ENCODE results near the gene CACFD1. TPM values are rescaled to one million over a fixed set of nuclear protein-coding genes. Genes with fewer than 3 reads are reported as not detected.

CACFD1 gene
- total RNA-seq, 1 donor from 2014 or later: 13.1 TPM

- no peaks in the 10 kb centered on the region for H3K4me1 Mint-ChIP-seq (ENCODE audit: low read depth, unreplicated experiment)
- peaks cover 36% of the 10 kb centered on the region for H4K20me1 ChIP-seq (ENCODE audit: insufficient read depth, low read length)
- H3K27ac Mint-ChIP-seq (ENCODE audit: unreplicated experiment): peak overlapping the region; percentile 86
- peak overlapping the region; percentile 37 for H2AFZ ChIP-seq (ENCODE audit: low read depth, low read length)
- no peak for TF ChIP-seq CTCF (IDR thresholded peaks at IDR 0.05; ENCODE audit: insufficient read depth, low read depth, low read length)
- H3K4me3 ChIP-seq (ENCODE audit: insufficient read depth, low read depth, low read length): peak overlapping the region; percentile 87
- no peaks in the 10 kb centered on the region for H3K9me3 Mint-ChIP-seq (ENCODE audit: unreplicated experiment)
- no peak for DNase-seq (ENCODE audit: low read depth)
- H3K36me3 ChIP-seq (ENCODE audit: insufficient read depth, low read length): no peaks in the 10 kb centered on the region
- H3K4me3 Mint-ChIP-seq (ENCODE audit: unreplicated experiment): peak overlapping the region; percentile 87
- H3K27me3 Mint-ChIP-seq (ENCODE audit: low read depth, unreplicated experiment): no peaks in the 10 kb centered on the region
- peak overlapping the region; percentile 98 for H3K4me2 ChIP-seq (ENCODE audit: low read length)
- no peaks in the 10 kb centered on the region for H3K9me3 ChIP-seq (ENCODE audit: insufficient read depth, low read depth, low read length)
- no peaks in the 10 kb centered on the region for H3K79me2 ChIP-seq (ENCODE audit: insufficient read depth, low read length)
- peaks cover 3% of the 10 kb centered on the region for H3K27me3 ChIP-seq (ENCODE audit: insufficient read depth, low read length)
- FAIRE-seq: no peak
- H3K4me1 ChIP-seq (ENCODE audit: insufficient read depth, low read length): peaks cover 4% of the 10 kb centered on the region
- peaks cover 4% of the 10 kb centered on the region for H3K36me3 Mint-ChIP-seq (ENCODE audit: low read depth, unreplicated experiment)
- peak overlapping the region; percentile 95 for H3K9ac ChIP-seq (ENCODE audit: low read length)
- peak overlapping the region; percentile 85 for H3K27ac ChIP-seq (ENCODE audit: low read depth, low read length)
Measured at GRCh38 chr9:133460405-133461175, 812 bp downstream of the CACFD1 start.

GRCh38 chr9:133461975-133462374 is 2.2 kb downstream of the CACFD1 start:
- Histone ChIP-seq H3K36me3 (ENCODE audit: insufficient read depth, low read length) (no peaks in the 10 kb centered on the region), H3K27me3 (ENCODE audit: insufficient read depth, low read length) (peaks cover 3% of the 10 kb centered on the region), H3K9me3 (ENCODE audit: insufficient read depth, low read depth, low read length) (no peaks in the 10 kb centered on the region), H2AFZ (ENCODE audit: low read depth, low read length) (no peak overlapping the region), H3K4me3 (ENCODE audit: insufficient read depth, low read depth, low read length) (no peak overlapping the region), H3K9ac (ENCODE audit: low read length) (no peak overlapping the region), H3K4me2 (ENCODE audit: low read length) (no peak overlapping the region), H3K27ac (ENCODE audit: low read depth, low read length) (no peak overlapping the region), H4K20me1 (ENCODE audit: insufficient read depth, low read length) (peaks cover 36% of the 10 kb centered on the region), H3K4me1 (ENCODE audit: insufficient read depth, low read length) (peaks cover 4% of the 10 kb centered on the region), H3K79me2 (ENCODE audit: insufficient read depth, low read length) (no peaks in the 10 kb centered on the region)
- no peak overlapping the region for H3K4me3 Mint-ChIP-seq (ENCODE audit: unreplicated experiment)
- FAIRE-seq: no peak
- peaks cover 4% of the 10 kb centered on the region for H3K36me3 Mint-ChIP-seq (ENCODE audit: low read depth, unreplicated experiment)
- no peak for TF ChIP-seq CTCF (IDR thresholded peaks at IDR 0.05; ENCODE audit: insufficient read depth, low read depth, low read length)
- TF ChIP-seq EZH2 (IDR thresholded peaks at IDR 0.05; ENCODE audit: insufficient read depth, low read length): no peak
- no peaks in the 10 kb centered on the region for H3K9me3 Mint-ChIP-seq (ENCODE audit: unreplicated experiment)
- H3K27me3 Mint-ChIP-seq (ENCODE audit: low read depth, unreplicated experiment): no peaks in the 10 kb centered on the region
- no peaks in the 10 kb centered on the region for H3K4me1 Mint-ChIP-seq (ENCODE audit: low read depth, unreplicated experiment)
- DNase-seq (ENCODE audit: low read depth): no peak
- H3K27ac Mint-ChIP-seq (ENCODE audit: unreplicated experiment): no peak overlapping the region

GRCh38 chr9:133463234-133463863 is 3.6 kb downstream of the CACFD1 start:
- Histone ChIP-seq H2AFZ (ENCODE audit: low read depth, low read length) (no peak overlapping the region), H3K9me3 (ENCODE audit: insufficient read depth, low read depth, low read length) (no peaks in the 10 kb centered on the region), H3K4me3 (ENCODE audit: insufficient read depth, low read depth, low read length) (no peak overlapping the region), H4K20me1 (ENCODE audit: insufficient read depth, low read length) (peaks cover 36% of the 10 kb centered on the region), H3K4me2 (ENCODE audit: low read length) (no peak overlapping the region), H3K79me2 (ENCODE audit: insufficient read depth, low read length) (no peaks in the 10 kb centered on the region), H3K9ac (ENCODE audit: low read length) (no peak overlapping the region), H3K27me3 (ENCODE audit: insufficient read depth, low read length) (no peaks in the 10 kb centered on the region), H3K36me3 (ENCODE audit: insufficient read depth, low read length) (no peaks in the 10 kb centered on the region), H3K27ac (ENCODE audit: low read depth, low read length) (no peak overlapping the region), H3K4me1 (ENCODE audit: insufficient read depth, low read length) (peaks cover 4% of the 10 kb centered on the region)
- H3K4me3 Mint-ChIP-seq (ENCODE audit: unreplicated experiment): no peak overlapping the region
- no peak for FAIRE-seq
- peaks cover 4% of the 10 kb centered on the region for H3K36me3 Mint-ChIP-seq (ENCODE audit: low read depth, unreplicated experiment)
- no peak for DNase-seq (ENCODE audit: low read depth)
- no peaks in the 10 kb centered on the region for H3K4me1 Mint-ChIP-seq (ENCODE audit: low read depth, unreplicated experiment)
- no peaks in the 10 kb centered on the region for H3K27me3 Mint-ChIP-seq (ENCODE audit: low read depth, unreplicated experiment)
- no peak overlapping the region for H3K27ac Mint-ChIP-seq (ENCODE audit: unreplicated experiment)
- TF ChIP-seq CTCF (IDR thresholded peaks at IDR 0.05; ENCODE audit: insufficient read depth, low read depth, low read length) (no peak), EZH2 (IDR thresholded peaks at IDR 0.05; ENCODE audit: insufficient read depth, low read length) (no peak)
- no peaks in the 10 kb centered on the region for H3K9me3 Mint-ChIP-seq (ENCODE audit: unreplicated experiment)
